ENCODE results near the gene VWA8. TPM values are rescaled to one million over a fixed set of nuclear protein-coding genes. Genes with fewer than 3 reads are reported as not detected.

The VWA8 gene
- total RNA-seq, 1 experiment from 2014 or later: 22.6 TPM

- Histone ChIP-seq H3K27ac (ENCODE audit: low read depth, low read length) (no peak overlapping the region), H3K4me2 (ENCODE audit: low read length) (no peak overlapping the region), H3K9ac (ENCODE audit: low read length) (no peak overlapping the region), H3K4me3 (replicated peaks in 1 of 2; ENCODE audit: low read depth in 1 of 2, low read length in 2 of 2) (no peak overlapping the region), H3K9me2 (ENCODE audit: insufficient read depth) (no peaks in the 10 kb centered on the region), H3K4me1 (ENCODE audit: control insufficient read depth in 1 of 2, insufficient read depth in 2 of 2, low read length in 2 of 2) (no peaks in the 10 kb centered on the region), H2AFZ (ENCODE audit: low read depth, low read length, poor library complexity, severe bottlenecking) (no peak overlapping the region), H4K20me1 (ENCODE audit: insufficient read depth) (no peaks in the 10 kb centered on the region; the same call in 1 of the 2 replicates), H3K36me3 (ENCODE audit: control insufficient read depth in 1 of 2, insufficient read depth in 2 of 2, low read length in 2 of 2) (peaks cover 2 to 6% of the 10 kb centered on the region in 2 experiments; a peak in 1 of 4 replicates), H3K79me2 (ENCODE audit: insufficient read depth, low read length) (no peaks in the 10 kb centered on the region), H3K9me3 (ENCODE audit: control insufficient read depth in 1 of 2, insufficient read depth in 1 of 2, low read depth in 1 of 2, low read length in 2 of 2) (no peaks in the 10 kb centered on the region), H3K27me3 (ENCODE audit: insufficient read depth, low read length) (no peaks in the 10 kb centered on the region)
- intact Hi-C loops (cut with micrococcal nuclease): no loop called here
- POLR2A ChIA-PET: no interaction called here
- BruUV-seq (replicated peaks): no TSS peak
- no peak for DNase-seq (ENCODE audit: low read depth, low spot score)
- no peak for TF ChIP-seq SIN3A (IDR thresholded peaks at IDR 0.05; ENCODE audit: low read depth)
- no peak for TF ChIP-seq CBX3 (IDR thresholded peaks at IDR 0.05; ENCODE audit: low read depth)
- TF ChIP-seq ATF3 (IDR thresholded peaks at IDR 0.05): no peak
- TF ChIP-seq CTCF (IDR thresholded peaks at IDR 0.05 in 2 of 3, conservative IDR thresholded peaks at IDR 0.05 in 1 of 3; ENCODE audit: borderline replicate concordance in 1 of 3, insufficient read depth in 1 of 3, low read depth in 2 of 3, low read length in 2 of 3): no peak
- no peak for TF ChIP-seq MAX (IDR thresholded peaks at IDR 0.05)
- TF ChIP-seq JUND (IDR thresholded peaks at IDR 0.05): no peak
- TF ChIP-seq POLR2AphosphoS5 (IDR thresholded peaks at IDR 0.05; ENCODE audit: low read depth, low read length): no peak
- TF ChIP-seq POLR2A (IDR thresholded peaks at IDR 0.05; ENCODE audit: borderline replicate concordance, extremely low read depth, insufficient read depth, insufficient read length): no peak
- CTCF ChIA-PET: interaction anchor here (0.8 kb wide), 1 partner anchor 331 kb away, joined by 3 read pairs; no protein-coding TSS in a partner anchor
- RAD21 ChIA-PET (ENCODE audit: low non-redundant PET in 1 of 2, low total read pairs in 2 of 2, uncharacterized antibody in 2 of 2, unreplicated experiment in 2 of 2): no interaction called here
- ATAC-seq: no peak
Observed at GRCh38 chr13:41858780-41859179, 102.1 kb downstream of the VWA8 start.

GRCh38 chr13:41854758-41855157 is 106.2 kb downstream of the VWA8 start:
- Histone ChIP-seq H4K20me1 (ENCODE audit: insufficient read depth) (no peaks in the 10 kb centered on the region), H3K36me3 (ENCODE audit: control insufficient read depth in 1 of 2, insufficient read depth in 2 of 2, low read length in 2 of 2) (peaks cover 0 to 2% of the 10 kb centered on the region in 2 experiments; a peak in 1 of 4 replicates), H3K9me2 (ENCODE audit: insufficient read depth) (no peaks in the 10 kb centered on the region), H3K9me3 (ENCODE audit: control insufficient read depth in 1 of 2, insufficient read depth in 1 of 2, low read depth in 1 of 2, low read length in 2 of 2) (no peaks in the 10 kb centered on the region; a peak in 1 of 4 replicates), H3K79me2 (ENCODE audit: insufficient read depth, low read length) (no peaks in the 10 kb centered on the region), H3K4me3 (replicated peaks in 1 of 2; ENCODE audit: low read depth in 1 of 2, low read length in 2 of 2) (no peak overlapping the region), H3K4me2 (ENCODE audit: low read length) (no peak overlapping the region), H3K4me1 (ENCODE audit: control insufficient read depth in 1 of 2, insufficient read depth in 2 of 2, low read length in 2 of 2) (no peaks in the 10 kb centered on the region), H2AFZ (ENCODE audit: low read depth, low read length, poor library complexity, severe bottlenecking) (no peak overlapping the region), H3K9ac (ENCODE audit: low read length) (no peak overlapping the region), H3K27me3 (ENCODE audit: insufficient read depth, low read length) (no peaks in the 10 kb centered on the region), H3K27ac (ENCODE audit: low read depth, low read length) (no peak overlapping the region)
- CTCF ChIA-PET: no interaction called here
- POLR2A ChIA-PET: no interaction called here
- intact Hi-C loops (cut with micrococcal nuclease): no loop called here
- RAD21 ChIA-PET (ENCODE audit: low non-redundant PET in 1 of 2, low total read pairs in 2 of 2, uncharacterized antibody in 2 of 2, unreplicated experiment in 2 of 2): no interaction called here
- BruUV-seq (replicated peaks): no TSS peak
- DNase-seq (ENCODE audit: low read depth, low spot score) (no peak), ATAC-seq (no peak)
- TF ChIP-seq POLR2AphosphoS5 (IDR thresholded peaks at IDR 0.05; ENCODE audit: low read depth, low read length) (no peak), POLR2A (IDR thresholded peaks at IDR 0.05; ENCODE audit: borderline replicate concordance, extremely low read depth, insufficient read depth, insufficient read length) (no peak), ATF3 (IDR thresholded peaks at IDR 0.05) (no peak), RAD21 (IDR thresholded peaks at IDR 0.05; ENCODE audit: low read depth) (no peak), ZFX (IDR thresholded peaks at IDR 0.05) (no peak), SRF (IDR thresholded peaks at IDR 0.05; ENCODE audit: low read depth) (no peak), JUND (IDR thresholded peaks at IDR 0.05) (no peak), SIN3A (IDR thresholded peaks at IDR 0.05; ENCODE audit: low read depth) (no peak), ELF1 (IDR thresholded peaks at IDR 0.05; ENCODE audit: borderline replicate concordance, low read depth) (no peak), EZH2 (IDR thresholded peaks at IDR 0.05) (no peak), EGR1 (IDR thresholded peaks at IDR 0.05; ENCODE audit: low read depth) (no peak), CEBPB (IDR thresholded peaks at IDR 0.05; ENCODE audit: low read depth) (no peak), FOSL1 (IDR thresholded peaks at IDR 0.05; ENCODE audit: low read depth) (no peak)

All from HCT116 (cell line).